ENCODE measurements around the gene ELF2. TPM values are rescaled to one million over a fixed set of nuclear protein-coding genes. Genes with fewer than 3 reads are reported as not detected.
"Not testable (repeated sequence)": the region's sequence is repeated elsewhere in the genome, so short reads cannot be mapped to it uniquely, and the experiment has no call there.

ELF2 gene
- total RNA-seq, 2 donors from 2014 or later = 52.0 to 56.8 TPM

DNA sequence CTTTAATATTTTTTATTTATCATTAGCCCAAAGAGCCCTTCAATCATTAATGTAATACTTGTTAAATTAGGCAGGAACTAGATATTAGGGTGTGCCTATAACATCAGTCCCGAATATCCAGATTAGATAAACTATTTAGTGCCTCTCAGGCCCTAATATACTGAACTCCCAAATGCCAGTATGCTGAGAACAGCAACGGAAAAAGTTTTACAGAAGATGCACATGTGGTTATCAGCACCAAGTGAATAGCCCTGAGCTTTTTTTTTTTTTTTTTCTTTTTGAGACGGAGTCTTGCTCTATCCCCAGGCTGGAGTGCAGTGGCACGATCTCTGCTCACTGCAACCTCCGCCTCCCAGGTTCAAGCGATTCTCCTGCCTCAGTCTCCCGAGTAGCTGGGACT, 13.0 kb upstream of the ELF2 start:
- intact Hi-C loops (cut with DNase I) = no loop called here

DNA sequence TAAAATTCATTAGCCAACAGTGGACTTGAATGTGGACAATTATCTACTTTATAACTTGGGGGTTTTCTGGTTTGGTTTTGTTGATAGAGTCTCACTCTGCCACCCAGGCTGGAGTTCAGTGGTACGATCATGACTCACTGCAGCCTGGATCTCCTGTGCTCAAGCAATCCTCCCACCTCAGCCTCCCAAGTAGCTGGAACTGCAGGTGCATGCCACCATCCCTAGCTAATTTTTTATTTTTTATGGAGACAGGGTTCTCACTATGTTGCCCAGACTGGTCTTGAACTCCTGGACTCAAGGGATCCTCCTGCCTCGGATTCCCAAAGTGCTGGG, 12.4 kb upstream of the ELF2 start:
- intact Hi-C loops (cut with DNase I) = no loop called here

More for the DNA sequence above, 13.0 kb upstream of the ELF2 start:
- DNase-seq (ENCODE audit: low spot score) = no peak

DNA sequence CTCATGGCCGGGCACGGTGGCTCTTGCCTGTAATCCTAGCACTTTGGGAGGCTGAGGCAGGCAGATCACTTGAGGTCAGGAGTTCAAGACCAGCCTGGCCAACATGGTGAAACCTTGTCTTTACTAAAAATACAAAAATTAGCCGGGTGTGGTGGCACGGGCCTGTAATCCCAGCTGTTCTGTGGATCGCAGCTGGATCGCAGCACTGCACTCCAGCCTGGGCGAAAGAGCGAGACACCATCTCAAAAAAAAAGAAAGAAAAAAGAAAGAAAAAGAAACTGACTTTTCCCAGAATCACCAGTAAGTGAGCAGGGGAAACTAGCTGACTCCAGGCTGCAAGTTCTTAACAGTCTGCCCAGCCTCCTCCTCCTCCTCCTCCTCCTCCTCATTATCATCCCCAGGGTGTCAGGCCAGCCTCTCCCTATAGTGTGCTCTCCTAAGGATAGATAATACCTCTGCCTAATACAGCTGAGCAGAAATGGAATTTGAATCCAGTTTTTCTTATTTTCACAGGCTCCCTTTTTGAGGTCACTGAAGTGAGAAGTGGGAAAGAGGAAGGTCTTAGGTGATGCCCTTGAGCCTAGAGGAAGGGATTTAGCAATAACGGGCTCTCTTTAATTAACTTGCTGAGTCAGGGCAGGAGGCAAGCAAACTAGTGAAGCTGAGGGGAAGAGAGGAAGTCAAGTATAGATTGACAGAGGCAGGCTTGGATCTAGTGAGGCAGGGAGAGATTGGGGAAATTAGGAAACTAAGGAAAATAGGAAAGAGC, 11.8 kb upstream of the ELF2 start:
- intact Hi-C loops (cut with DNase I) = no loop called here
- DNase-seq (ENCODE audit: low spot score) = no peak

More for the DNA sequence above, 12.4 kb upstream of the ELF2 start:
- DNase-seq (ENCODE audit: low spot score) = no peak

DNA sequence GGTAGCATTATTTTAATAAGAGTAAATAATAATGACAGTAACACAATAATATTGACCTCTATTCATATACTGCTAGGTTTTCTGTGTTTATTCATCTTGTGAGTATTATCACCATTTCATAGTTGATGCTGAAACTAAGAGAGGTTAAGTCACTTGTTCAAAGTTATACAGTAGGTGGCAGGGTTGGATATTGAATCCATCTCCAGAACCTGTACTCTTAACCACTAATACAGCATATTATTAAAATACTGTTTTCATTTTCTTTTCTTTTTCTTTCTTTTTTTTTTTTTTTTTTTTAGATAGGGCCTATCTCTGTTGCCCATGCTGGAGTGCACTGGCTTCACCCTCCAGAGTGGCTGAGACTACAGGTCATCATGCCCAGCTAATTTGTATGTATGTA, 7.1 kb upstream of the ELF2 start:
- intact Hi-C loops (cut with DNase I) = no loop called here

DNA sequence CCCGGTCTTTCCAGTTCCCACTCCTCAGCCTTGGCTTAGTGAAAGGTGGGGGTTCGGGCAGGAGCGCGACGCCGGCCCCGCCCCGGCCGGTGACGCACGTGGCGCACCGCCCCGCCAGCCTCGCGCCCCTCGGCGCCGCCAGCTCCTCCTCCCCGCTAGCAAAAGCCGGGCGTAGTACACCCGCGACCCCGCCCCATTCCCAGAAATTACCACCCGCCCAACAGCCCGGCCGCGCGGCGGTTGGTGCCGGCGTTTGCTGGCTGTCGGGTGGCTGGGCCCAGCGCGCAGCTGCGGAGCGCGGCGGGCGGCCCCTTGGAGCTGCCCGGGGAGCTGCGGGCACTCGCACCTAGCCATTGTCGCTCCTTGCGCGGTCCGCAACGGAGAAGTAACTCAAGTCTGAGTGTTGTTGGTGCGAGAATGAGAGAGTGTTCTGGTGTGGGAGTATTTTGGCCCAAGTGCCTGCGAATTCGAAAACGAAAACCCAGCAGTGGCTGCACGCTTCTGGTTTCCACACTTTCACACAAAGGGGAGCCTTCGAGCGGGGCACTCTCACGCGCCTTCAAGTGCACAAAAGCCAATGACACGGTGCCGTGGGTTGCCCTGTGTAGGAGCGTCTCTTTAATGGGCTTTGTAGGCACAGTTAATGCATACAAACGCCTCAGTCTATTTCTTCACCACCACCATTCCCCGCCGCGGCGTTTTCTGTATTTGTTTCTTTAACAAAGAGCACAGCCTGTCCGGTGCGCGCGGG, 1.0 kb upstream of the ELF2 start:
- intact Hi-C loops (cut with DNase I) = loop anchor here in 1 of 2 donors (5.0 to 10.0 kb wide), 2 partner anchors 73 to 96 kb away; no protein-coding TSS in a partner anchor
- peak; percentile 99 for DNase-seq (ENCODE audit: low spot score)

More for the DNA sequence above, 7.1 kb upstream of the ELF2 start:
- no peak for DNase-seq (ENCODE audit: low spot score)

DNA sequence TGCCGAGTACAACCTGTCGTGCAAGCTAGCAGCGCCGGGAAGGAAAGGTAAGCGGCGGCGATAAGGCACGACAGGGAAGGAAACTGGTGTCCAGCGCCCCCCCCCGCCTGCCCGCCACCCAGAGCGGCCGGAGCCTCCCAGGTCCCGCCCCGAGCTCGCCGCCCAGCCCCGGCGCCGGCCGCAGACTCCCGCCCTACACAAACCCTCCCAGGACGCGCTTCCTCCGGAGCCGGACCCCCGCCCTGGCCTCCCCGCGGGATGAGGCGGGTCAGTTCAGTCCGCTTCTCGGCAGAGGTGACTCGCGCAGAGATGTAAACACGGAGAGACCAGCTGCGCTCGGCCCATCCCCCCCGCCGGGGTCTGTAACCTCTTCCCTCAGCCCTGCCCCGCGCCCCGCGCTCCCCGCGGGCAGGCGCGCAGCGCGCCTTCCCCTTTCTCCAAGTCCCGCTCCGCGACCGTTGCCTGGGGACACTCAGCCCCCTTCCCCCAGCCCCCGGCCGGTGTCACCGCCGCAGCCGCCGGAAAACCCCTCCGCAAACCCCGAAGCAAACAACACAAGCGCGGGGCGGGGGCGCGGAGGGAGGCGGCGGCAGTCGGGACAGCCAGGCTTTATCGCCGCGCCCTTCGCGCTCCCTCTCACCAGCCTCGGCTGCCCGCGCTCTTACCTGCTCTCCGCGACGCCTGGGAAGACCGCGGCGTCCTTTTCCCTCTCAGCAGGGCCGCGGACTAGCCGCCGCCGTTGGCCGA, 543 bp downstream of the ELF2 start:
- DNase-seq (ENCODE audit: low spot score) = peak; percentile 96
- intact Hi-C loops (cut with DNase I) = loop anchor here in 1 of 2 donors (5.0 to 10.0 kb wide), 2 partner anchors 72 to 94 kb away; no protein-coding TSS in a partner anchor

DNA sequence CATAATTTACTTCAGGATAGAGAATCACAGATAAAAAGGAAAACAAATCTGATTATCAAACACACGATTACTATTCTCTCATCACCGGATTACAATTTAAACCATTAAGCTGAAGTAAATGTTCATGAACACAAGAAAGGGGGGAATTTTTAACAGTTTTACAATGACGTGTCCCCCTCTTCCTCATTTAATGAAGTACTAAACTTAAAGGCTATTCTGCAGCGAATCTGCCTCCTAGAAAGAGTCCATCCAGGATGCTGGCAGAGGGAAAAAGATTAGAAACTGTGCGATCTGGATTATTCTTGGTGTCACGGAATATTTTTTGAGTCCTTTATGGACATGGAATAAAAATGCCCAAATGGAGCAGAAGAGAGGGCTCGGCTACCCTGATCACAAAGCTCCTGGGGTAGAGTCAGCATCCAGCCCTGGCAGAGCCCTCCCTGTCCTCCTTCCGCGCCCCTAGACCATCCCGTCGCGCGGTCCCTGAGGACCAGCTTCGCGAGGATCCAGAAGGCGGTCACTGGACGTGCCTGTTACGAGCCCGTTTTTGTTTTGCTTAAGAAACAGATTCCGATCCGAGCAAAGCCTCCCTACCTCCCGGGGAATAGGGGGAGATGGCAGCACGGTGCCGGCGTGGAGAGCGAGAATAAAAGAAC, 1.2 kb downstream of the ELF2 start:
- intact Hi-C loops (cut with DNase I) = loop anchor here in 1 of 2 donors (5.0 to 10.0 kb wide), 2 partner anchors 71 to 93 kb away; no protein-coding TSS in a partner anchor

DNA sequence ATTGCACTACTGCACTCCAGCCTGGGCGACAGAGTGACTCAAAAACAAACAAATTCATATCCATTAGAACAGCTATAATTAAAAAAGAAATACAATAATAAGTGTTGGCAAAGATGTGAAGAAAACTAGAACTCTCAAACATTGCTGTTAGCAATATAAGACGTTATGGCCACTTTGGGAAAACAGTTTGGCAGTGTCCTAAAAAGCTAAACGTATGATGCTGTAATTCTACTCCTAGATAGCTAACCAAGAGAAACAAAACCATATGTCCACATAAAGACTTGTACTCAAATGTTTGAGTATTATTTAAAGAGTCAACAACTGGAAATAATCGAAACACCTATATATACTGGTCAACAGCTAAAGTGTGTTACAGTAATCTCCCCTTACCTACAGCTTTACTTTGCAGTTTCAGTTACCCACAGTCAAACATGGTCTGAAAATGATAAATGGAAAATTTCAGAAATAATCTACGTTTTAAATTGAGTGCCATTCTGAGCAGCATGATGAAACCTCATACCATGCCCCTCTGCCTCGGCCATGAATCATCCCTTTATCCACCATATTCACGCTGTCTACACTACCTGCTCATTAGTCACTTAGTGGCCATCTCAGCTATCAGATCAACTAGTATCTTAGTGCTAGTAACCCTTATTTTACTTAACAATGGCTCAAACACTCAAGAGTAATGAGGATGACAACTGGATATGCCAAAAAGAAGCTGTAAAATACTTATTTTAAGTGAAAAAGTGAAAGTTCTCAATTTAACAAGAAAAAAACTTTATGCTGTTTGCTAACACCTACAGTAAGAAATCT, 4.9 kb downstream of the ELF2 start:
- intact Hi-C loops (cut with DNase I) = loop anchor here in 1 of 2 donors (10.0 kb wide), 1 partner anchor 67 kb away; no protein-coding TSS in a partner anchor
- no peak for DNase-seq (ENCODE audit: low spot score)

More for the DNA sequence above, 1.2 kb downstream of the ELF2 start:
- DNase-seq (ENCODE audit: low spot score) = no peak

DNA sequence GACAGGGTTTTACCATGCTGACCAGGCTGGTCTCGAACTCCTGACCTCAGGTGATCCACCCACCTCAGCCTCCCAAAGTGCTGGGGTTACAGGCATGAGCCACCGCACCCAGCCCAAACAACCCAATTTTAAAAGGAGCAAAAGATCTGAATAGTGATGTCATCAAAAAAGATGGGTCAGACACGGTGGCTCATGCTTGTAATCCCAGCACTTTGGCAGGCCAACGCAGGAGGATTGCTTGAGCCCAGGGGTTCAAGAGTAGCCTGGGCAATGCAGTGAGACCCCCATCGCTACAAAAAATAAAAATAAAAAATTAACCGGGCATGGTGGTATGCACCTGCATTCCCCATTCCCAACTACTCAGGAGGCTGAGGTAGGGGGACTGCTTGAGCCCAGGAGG, 6.1 kb downstream of the ELF2 start:
- no peak for DNase-seq (ENCODE audit: low spot score)
- intact Hi-C loops (cut with DNase I) = loop anchor here in 1 of 2 donors (10.0 kb wide), 1 partner anchor 66 kb away; no protein-coding TSS in a partner anchor

DNA sequence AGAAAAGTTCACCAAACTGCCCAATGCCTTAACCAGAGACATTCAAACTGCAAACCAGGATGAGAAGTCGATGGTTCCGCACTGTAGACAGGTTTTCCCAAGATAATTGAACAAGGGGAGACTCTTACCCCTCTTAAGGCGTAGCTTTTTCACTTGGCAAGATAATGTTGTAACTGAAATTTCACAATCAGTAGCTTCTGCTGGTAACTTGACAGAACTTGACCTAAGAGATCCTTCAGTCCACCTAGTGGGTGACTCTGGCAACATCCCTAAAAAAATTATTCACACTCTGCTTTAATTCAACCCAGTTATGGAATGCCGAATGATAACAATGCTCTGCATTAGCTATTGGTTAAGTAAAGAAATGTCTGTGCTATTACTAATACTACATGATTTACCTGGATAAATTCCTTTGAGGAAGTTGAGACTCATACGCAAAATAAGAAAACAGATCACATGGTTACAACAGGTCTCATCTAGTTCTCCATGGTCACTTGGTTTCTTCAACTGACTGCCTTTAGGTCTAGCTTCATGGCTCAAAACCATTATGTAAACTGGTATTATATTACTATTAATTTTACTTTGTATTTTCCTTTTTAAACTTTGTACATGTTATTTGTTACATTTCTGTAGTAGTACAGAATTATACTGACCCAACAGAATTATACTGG, 9.1 kb downstream of the ELF2 start:
- intact Hi-C loops (cut with DNase I) = loop anchor here in 1 of 2 donors (10.0 kb wide), 1 partner anchor 1373 kb away; no protein-coding TSS in a partner anchor
- DNase-seq (ENCODE audit: low spot score) = no peak

DNA sequence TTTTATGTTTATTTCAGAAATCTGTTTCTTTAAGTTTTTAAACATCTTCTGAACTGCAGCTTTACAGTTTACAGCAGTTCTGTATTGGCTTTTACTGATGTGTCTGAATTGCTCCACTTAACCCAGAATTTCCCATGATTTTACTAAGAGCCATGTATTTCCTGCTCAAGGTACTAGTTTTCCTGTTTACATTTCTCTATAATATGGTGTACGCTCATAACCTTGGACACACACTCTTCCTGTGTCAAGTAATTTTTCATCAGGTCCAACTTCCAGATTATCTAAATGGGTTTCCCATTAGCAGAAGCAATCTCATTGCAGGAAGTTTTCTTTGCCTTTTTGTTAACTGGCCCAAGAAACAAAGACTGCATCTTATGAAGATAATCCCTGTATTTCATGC, 12.3 kb downstream of the ELF2 start:
- DNase-seq (ENCODE audit: low spot score) = no peak
- intact Hi-C loops (cut with DNase I) = loop anchor here in 1 of 2 donors (10.0 kb wide), 1 partner anchor 1370 kb away; no protein-coding TSS in a partner anchor

DNA sequence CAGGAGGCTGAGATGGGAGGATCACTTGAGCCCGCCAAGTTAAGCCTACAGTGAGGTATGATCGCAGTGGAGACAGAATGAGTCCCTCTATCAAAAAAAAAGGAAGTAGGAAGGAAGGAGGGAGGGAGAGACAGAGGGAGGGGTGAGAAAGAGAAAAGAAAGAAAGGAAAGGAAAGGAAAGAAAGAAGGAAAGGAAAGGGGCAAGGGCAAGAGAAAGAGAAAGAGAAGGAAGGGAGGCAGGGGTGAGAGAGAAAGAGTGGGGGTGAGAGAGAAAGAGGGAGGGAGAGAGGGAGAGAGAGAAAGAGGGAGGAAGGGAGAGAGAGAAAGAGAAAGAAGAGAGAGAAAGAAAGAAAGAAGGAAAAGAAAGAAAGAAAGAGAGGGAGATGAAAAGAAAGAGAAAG, 13.2 kb downstream of the ELF2 start:
- no peak for DNase-seq (ENCODE audit: low spot score)
- intact Hi-C loops (cut with DNase I) = loop anchor here in 1 of 2 donors (10.0 kb wide), 1 partner anchor 1369 kb away; no protein-coding TSS in a partner anchor

DNA sequence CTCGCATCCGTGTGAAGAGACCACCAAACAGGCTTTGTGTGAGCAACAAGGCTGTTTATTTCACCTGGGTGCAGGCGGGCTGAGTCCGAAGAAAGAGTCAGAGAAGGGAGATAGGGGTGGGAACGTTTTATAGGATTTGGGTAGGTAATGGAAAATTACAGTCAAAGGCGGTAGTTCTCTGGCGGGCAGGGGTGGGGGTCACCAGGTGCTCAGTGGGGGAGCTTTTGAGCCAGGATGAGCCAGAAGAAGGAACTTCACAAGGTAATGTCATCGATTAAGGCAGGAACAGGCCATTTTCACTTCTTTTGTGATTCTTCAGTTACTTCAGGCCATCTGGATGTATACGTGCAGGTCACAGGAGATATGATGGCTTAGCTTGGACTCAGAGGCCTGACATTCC, 19.0 kb downstream of the ELF2 start:
- intact Hi-C loops (cut with DNase I) = not testable (repeated sequence)

DNA sequence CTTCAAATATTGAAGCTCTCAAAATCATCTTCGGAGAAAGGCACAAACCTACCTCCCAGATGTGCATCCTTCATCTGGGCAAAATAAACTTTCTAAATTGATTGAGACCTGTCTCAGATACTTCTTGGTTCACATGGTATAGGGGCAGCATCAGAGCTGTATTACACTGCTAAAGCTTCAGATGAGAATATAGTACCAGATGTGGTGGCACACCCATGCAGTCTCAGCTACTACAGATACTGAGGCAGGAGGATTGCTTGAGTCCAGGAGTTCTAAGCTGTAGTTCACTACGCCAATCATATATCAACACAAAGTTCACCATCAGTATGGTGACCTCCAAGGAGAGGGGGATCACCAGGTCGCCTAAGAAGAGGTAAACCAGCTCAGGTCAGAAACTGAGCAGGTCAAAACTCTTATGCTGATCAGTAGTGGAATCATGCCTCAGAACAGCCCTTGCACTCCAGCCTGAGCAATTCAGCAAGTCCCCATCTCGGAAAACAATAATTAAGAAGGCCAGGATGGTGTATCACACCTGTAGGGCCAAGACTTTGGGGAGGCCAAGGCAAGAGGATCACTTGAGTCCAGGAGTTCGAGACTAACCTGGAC, 22.0 kb downstream of the ELF2 start:
- no peak for DNase-seq (ENCODE audit: low spot score)
- intact Hi-C loops (cut with DNase I) = no loop called here

More for the DNA sequence above, 19.0 kb downstream of the ELF2 start:
- not testable (repeated sequence) for DNase-seq (ENCODE audit: low spot score)

DNA sequence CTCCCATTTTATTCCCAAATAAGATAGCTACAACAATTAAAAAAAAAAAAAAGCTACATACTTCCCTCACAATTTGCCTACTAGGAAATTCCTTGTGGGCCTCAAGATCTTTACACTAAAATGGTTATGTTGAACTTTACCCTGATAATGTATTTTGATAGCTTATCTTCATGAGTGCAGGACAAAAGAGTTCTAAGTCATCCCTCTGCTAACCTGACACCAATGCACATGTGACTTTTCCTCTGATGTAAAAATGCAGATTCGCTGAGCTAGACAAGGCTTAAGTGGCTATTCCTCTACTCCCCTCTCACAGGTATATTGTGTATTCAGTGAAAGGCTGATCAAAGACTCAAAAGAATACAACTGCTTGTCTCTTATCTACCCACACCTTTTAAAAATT, 22.5 kb downstream of the ELF2 start:
- intact Hi-C loops (cut with DNase I) = no loop called here

DNA sequence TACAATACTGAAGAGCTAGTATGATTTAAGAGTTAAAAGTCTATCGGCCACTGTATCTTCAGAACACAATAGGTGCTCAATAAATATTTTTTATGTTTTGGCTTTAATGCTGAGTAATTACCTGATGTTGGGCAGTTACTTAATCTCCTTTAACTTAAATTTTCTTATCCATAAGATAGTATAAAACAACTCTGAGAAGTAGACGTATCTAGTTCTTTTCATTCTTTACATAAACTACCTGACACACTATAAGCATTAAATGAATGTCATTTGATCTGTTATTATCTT, 22.9 kb downstream of the ELF2 start:
- DNase-seq (ENCODE audit: low spot score) = no peak
- intact Hi-C loops (cut with DNase I) = no loop called here

More for the DNA sequence above, 22.5 kb downstream of the ELF2 start:
- no peak for DNase-seq (ENCODE audit: low spot score)

DNA sequence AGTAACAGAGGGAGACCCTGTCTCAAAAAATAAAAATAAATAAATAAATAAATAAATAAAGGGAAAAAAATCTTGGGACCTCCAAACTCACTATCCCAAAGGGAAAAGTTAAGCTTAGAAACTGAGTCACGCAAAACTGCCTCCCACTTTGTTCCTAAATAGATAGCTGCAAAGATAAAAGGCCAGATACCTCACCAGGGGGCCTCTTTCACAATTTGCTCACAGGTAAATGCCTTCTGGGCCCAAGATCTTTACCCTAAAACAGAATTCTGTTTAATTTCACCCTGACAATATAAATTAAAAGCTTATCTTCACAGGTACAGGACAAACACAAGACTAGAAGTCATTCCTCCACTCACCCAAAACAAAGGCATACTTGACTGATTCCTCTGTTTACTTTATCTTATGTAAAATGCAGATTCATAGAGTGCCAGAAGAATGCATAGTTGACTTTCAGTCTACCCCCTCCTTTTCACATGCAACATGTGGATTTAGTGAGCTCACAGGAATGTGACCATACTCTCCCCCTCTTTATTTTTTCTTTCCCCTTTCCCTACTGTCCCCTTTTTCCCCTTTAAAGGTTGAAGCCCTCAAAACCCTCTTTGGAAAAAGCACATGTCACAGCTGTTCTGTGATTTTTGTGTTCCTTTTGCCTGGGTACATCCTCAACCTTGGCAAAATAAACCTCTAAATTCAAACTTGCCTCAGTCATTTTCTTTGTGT, 23.4 kb downstream of the ELF2 start:
- intact Hi-C loops (cut with DNase I) = no loop called here
- DNase-seq (ENCODE audit: low spot score) = no peak
